Activated CD8-positive, alpha-beta memory T cell treated with anti-CD3 and anti-CD28 coated beads, Interleukin-2, amount 50 U/mL, for 24 hours (primary cell): ENCODE data around the gene KLC4.
"Not testable (repeated sequence)": the region's sequence is repeated elsewhere in the genome, so short reads cannot be mapped to it uniquely, and the experiment has no call there.

Experiments used
- DNase-seq: peaks from one replicate; pipeline ENCODE4 v3.0.0-alpha.2; 2020; ENCODE audit errors: extremely low read depth

The KLC4 gene

GRCh38 chr6:43093436-43094289, 34.2 kb downstream of the KLC4 start:
- DNase-seq, result no peak

DNA sequence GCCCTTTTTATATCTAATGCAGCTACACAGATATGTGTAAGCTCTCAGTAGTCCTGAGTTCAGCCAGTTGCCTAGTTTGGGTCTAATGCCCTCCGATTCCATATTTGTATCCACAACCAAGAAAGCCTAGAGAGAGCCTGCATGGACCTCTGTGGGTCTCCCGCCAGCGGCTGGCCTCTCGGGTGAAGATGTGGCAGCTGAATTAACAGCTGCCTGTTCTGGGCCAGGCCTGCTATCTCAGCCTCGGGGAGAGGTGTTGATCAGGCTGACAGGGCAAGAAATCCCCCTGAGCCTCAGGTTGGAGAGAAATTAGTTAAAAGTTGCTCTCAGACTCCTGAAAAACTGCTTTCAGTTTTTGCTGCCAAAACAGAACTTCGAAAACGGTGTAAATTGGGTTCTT, 36.5 kb downstream of the KLC4 start:
- DNase-seq, result no peak

DNA sequence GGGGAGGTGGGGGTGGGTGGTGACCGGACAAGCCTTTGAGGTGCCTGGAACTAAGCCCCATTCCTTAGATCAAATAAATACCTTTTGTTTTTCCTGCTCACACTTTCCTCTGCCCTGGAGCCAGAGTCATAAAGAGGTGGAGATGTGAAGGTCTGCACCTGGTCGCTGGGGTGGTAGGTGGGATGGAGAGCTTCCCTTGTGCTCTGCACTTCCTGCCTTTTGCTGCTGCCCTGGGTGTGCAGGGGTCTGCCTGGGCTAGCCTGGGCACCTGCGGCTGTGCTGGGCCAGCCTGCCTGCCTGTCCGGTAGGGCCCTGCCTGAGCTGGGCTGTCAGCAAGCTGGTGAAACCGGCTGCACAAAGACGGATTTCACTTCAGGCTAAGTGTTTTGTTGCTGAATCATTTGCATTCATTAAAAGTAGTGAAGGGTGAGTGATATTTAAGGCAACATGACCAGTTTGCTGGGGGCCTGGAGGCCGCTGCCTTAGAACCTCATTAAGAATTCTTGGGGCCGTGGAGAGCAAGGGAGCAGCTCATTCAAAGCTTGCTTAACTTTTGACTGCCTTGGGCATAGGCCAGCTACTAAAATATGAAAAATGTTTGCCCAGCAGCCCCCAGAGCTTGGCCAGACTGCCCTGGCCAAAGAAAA, 37.1 kb downstream of the KLC4 start:
- no peak for DNase-seq

- DNase-seq, result no peak
These were observed 37.7 kb downstream of the KLC4 start for GRCh38 chr6:43097098-43097489.

GRCh38 chr6:43097502-43097901, 38.1 kb downstream of the KLC4 start:
- no peak for DNase-seq

- no peak for DNase-seq
These were observed 42.1 kb downstream of the KLC4 start for GRCh38 chr6:43101497-43101896.

DNA sequence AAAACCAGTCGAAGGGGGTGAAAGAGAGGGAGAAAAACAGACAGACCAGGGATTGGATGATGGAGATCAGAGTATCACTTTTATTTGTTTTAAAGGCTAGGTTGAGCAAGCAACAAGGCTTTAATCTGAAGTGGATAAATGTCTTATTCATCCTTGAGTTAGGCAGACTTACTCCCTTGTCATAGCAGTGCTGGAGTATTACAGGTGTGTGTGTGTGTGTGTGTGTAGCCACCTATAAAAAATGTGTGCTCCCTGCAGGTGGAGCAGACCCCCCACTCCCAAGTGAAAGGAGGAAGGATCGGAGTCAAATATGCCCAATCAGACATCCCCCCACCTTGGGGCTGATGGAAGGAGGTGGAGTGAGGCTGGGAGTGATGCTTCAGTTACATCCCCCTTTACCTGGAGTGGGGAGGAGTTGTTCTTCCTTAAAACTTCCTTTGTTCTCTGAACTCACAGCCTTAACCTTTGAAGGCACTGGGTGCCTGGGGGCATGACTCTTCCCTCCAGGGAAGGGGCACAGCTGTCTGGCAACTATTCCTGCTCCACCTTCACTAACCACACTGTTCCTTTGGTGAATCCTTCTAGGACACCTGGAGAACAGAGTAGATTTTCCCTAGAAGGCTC, 43.9 kb downstream of the KLC4 start:
- DNase-seq, result no peak

GRCh38 chr6:43105538-43106222, 46.2 kb downstream of the KLC4 start:
- DNase-seq, result no peak

DNA sequence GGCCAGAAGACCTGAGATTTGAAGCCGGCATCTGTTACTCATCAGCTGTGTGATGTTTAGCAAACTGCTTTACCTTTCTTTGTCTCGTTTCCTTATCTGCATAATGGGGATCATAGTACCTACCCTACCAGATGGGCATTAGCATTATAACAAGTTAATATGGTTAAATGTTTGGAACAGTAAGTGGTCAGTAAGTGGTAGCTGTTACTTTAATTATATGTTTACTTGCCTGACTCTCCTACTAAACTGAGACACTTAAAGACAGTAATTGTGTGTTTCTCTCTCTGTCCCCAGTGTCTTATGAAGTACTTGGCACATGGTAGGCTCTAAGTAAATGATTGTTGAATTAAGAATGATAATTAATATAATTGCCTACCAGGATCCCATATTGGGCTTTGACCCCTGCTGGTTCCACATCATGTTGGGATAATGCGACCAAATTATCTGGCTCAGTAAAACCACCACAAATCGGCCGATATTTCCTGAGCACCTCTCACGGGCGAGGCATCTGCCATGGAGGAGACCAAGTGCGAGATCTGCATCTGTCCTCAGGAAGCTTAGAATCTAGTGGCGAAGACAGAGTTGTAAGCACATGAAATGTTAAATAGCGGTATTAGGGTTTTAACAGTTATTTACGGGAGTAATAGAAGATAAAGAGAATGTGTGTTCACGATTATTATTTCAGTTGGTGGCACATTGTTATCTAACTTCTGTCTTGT, 48.1 kb downstream of the KLC4 start:
- no peak for DNase-seq

DNA sequence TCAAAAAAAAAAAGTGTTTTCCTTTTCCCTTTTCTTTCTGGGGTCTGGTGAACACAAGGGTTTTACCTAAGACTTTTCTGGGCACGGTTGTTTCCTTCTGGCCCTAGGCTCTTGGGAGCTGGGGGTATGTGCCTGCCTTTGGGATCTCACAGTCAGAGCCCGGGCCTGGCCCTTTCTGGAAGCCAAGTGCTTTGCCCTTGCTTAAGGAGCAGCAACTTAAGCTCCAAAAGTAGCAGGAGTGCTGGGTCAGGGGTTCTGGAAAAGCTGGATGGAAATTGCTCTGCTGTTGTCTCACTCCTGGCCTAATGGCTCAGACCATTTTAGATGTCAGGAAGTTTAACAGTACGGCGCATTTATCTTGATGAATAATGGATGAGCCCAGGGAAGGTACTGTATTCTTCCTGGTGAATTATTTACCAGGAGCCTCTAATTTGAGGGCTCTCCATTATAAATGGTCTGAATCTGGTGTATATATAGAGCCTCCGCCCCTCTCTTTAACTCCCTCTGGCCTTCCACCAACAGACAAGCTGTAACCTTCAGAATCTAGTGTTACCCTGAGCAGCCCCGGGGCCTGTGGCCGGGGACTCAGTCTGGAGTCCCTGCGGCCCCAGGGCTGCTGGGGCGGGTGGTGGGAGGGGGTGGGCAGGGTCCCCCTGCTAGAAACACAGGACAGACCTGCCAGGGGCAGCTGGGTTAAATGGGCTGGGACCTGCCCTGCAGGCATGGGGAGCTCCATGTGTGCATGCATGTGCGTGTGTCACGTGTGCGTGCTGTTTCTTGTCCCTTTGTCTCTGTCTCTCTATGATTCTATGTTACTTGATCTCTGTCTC, 54.2 kb downstream of the KLC4 start:
- no peak for DNase-seq

DNA sequence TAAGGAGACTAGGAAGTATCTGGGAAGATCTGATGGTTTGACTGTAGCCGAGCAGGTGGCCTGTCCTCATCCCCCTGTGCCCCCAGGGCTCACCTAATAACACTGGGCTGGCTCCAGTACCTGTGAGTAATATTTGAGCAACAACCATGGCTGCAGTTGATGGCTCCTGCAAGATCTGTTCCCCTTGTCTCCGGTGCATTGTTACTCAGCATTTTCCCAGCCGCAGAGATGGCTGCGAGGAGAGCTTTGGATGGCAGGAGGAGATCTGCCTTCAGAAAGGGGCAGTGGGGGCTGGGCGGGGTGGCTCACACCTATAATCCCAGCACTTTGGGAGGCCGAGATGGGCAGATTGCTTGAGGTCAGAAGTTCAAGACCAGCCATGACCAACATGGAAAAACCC, 55.9 kb downstream of the KLC4 start:
- no peak for DNase-seq

DNA sequence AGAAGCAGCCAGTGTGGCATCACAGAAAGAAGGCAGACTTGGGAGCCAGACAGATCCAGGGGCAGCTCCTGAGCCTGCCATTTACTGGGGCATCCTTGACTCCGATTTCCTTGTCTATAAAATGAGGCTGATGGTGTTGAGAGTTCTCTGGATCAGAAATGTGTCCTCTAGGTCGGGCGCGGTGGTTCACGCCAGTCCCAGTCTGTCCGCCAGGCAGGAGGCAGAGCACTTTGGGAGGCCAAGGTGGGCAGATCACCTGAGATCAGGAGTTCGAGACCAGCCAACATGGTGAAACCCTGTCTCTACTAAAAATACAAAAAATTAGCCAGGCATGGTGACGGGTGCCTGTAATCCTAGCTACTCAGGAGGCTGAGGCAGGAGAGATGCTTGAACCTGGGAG, 58.0 kb downstream of the KLC4 start:
- not testable (repeated sequence) for DNase-seq

- DNase-seq, result no peak
These were observed 60.1 kb downstream of the KLC4 start for GRCh38 chr6:43119482-43119881.

DNA sequence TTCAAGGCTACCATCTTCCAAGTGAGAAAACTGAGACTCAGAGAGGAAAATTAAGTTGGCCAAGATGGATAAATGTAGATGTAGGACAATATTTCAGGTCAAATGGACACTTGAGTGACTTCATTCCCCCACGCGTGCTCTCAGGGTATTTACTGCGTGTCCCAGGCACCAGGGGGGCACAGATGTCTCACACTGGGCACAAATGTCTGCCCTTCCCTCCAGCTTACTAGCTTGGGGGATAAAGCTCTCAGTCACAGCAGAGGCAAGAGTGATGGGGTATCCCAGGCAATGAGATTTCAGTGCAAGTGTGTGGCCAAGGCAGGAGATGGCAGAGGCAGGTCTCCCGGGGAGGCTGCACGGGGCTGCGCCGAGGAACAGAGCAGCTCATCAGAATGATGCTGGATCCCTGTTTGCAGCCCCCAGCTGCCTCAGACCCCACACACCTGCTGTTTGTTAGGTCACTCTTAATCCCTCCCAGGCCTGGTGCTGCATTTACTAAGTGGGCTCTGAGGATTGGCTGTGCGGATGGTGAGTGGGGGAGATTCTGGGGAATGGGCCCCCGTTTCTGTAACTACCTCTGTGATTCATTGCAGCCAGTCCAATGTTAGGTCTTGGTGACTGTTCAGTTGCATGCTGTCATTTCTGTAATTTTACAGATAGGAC, 60.8 kb downstream of the KLC4 start:
- DNase-seq, result no peak

DNA sequence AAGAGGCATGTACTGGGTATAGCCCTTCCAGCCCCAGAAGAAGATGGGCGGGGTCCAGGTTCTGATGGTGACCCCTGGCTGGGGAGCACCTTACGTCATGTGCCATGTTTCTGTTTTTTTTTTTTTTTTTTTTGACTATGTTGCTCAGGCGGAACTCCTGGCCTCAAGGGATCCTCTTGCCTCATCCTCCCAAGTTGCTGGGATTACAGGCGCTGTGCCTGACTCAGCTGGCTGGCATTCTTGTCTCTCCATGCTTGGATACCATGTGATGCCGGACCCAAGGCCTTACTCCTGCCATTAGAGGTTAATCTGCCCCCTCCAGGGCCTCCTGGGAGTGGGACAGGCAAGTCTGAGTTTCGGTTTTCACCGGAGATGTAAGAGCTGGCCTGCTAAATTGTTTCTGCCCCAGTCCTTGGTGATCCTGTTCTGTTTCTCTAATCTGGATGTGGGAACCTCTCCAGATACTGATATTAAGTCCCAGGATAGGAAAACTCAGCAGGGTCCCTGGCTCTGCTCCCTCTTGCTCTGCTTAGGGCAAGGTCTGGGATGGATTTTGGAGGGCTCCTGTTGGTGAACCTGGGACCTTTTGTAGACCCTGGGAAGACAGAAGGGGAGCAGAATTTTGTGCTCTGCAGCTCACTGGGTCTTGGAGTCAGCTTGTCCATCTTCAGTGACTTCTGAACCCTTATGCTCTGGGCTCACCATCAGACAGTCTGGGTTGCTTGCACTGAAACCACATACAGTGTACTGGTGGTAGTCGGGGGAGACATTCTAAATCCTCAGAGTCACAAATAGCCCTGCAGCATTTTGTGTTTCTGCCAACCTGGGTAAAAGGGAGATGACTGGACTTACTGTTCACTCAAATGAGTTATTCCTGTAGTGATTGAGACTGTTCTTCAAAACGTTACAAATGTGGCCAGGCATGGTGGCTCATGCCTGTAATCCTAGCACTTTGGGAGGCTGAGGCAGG, 61.8 kb downstream of the KLC4 start:
- no peak for DNase-seq

DNA sequence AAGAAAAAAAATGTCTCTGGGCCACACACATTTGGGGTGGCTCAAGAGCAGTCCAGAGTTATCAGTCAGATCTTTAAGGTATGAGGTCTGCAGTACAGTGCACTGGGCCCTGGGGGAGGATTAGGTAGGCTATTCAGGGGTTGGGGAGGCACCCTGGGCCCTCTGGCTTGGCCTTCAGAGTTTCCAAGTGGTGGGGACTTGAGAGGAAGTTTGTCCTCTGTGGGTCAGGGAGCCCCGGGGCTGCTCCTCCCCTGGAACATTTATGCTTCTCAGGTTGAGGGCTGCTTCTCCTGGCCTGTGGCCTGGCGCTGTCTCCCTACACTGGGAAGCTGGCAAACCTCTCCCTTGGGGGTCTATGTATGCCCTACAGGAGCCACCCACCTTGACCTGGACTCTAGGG, 62.7 kb downstream of the KLC4 start:
- DNase-seq, result no peak

- no peak for DNase-seq
These were observed 64.3 kb downstream of the KLC4 start for GRCh38 chr6:43123461-43124314.

GRCh38 chr6:43124481-43124880, 65.0 kb downstream of the KLC4 start:
- no peak for DNase-seq
